ENCODE data around the gene LRRC8C.

Gene LRRC8C

DNA sequence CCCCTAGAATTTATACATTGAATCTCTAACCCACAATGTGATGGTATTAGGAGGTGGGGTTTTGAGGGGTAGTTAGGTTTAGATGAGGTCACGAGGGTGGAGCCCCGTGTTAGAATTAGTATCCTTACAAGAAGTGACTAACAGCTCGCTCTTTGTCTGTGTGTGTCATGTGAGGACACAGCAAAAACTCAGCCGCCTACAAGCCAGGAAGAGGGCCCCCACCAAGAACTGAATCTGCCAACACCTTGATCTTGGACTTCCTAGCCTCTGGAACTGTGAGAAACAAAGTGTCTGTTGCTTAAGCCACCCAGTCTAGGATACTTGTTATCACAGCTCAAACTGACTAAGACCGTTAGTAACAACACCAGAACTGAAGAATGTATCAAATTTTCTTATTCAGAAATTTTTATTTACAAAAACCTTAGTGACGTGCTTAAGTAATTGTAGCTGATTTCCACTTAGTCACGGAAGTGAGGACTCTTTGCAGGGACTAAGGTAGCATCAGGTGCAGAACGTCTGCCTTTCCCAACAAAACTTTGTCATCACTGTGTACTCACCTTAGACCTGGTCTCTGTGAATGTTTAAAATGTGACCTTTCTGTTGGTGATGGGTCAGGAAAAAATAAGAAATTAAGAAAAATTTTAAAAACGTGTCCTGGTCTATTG is 24.5 kb upstream of the LRRC8C start:
- Histone ChIP-seq H3K27ac (peak overlapping the region in 1 of 2 donors; percentile 46), H3K4me3 (no peak overlapping the region)
- TF ChIP-seq, protein P1, sequence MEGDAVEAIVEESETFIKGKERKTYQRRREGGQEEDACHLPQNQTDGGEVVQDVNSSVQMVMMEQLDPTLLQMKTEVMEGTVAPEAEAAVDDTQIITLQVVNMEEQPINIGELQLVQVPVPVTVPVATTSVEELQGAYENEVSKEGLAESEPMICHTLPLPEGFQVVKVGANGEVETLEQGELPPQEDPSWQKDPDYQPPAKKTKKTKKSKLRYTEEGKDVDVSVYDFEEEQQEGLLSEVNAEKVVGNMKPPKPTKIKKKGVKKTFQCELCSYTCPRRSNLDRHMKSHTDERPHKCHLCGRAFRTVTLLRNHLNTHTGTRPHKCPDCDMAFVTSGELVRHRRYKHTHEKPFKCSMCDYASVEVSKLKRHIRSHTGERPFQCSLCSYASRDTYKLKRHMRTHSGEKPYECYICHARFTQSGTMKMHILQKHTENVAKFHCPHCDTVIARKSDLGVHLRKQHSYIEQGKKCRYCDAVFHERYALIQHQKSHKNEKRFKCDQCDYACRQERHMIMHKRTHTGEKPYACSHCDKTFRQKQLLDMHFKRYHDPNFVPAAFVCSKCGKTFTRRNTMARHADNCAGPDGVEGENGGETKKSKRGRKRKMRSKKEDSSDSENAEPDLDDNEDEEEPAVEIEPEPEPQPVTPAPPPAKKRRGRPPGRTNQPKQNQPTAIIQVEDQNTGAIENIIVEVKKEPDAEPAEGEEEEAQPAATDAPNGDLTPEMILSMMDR (IDR thresholded peaks at IDR 0.05), result no peak
- no peak for DNase-seq (ENCODE audit: low spot score)

DNA sequence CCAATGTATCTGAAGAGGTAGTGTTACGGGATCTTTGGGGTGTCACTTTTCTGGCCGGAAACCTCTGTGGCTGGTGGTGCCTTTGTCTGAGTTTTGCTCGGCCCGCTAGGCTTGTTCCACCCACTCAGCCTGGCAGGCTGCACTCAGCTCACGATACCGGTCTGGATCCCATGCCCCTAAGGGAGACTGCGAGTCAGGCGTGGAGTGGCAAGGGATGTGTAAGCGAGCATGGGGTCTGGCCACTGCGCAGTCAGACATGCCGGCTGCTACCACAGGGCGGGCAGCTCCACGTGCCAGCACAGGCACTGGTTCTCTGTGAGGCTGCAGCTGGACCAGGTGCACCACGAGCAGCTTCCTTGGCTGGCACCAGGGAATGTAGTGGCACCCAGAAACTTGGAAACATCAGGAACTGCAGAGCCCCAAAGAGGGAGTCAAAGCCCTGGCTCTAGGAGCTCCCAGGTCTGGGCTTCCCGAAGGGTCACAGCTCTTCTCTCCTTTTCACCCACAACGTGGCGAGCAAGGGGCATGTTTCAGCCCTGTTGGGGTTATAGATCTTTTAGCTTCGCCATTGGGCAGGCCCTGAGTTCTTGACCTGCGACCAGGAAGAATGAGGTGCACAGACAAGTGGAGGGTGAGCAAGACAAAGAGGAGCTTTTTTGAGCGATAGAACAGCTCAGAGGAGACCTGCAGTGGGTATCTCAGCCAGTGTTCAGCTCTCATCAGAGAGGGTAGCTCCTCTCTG is 23.8 kb upstream of the LRRC8C start:
- no peak overlapping the region for H3K4me3 ChIP-seq
- no peak for DNase-seq (ENCODE audit: low spot score)
- no peak overlapping the region for H3K27ac ChIP-seq
- TF ChIP-seq, protein P1 (IDR thresholded peaks at IDR 0.05), result no peak

DNA sequence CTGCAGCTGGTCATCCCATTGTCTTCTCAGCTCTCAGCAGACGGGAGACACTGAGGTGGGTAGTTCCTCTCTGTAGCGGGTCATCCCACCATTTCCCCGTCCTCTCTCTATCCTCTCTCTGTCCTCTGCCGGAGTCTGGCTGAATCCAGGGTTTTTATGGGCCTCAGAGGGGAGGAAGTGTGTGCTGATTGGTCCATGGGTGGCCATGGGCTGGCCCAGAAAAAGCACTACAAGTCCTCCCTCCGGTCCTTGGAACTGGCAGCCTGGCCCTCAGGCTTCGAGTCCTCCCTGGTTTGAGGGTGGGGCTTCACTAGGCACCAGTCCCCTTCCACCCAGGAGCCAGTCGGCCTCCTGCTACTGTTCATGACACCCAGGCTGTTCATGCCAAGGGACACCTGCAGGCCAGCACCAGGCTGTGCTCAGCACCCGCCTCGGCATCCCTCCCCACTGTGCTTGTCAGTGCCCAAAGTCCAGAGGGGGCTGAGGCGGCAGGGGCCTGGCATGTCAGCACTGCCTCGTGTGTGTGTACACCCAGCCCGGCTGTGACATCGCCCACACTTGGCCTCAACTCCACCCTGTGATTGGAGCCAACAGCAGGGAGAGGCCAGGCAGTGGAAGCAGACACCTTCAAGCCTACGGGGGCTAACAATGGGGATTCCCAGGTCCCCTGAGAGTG is 23.0 kb upstream of the LRRC8C start:
- Histone ChIP-seq H3K27ac (no peak overlapping the region), H3K4me3 (no peak overlapping the region)
- no peak for DNase-seq (ENCODE audit: low spot score)
- TF ChIP-seq, protein P1 (IDR thresholded peaks at IDR 0.05), result no peak

DNA sequence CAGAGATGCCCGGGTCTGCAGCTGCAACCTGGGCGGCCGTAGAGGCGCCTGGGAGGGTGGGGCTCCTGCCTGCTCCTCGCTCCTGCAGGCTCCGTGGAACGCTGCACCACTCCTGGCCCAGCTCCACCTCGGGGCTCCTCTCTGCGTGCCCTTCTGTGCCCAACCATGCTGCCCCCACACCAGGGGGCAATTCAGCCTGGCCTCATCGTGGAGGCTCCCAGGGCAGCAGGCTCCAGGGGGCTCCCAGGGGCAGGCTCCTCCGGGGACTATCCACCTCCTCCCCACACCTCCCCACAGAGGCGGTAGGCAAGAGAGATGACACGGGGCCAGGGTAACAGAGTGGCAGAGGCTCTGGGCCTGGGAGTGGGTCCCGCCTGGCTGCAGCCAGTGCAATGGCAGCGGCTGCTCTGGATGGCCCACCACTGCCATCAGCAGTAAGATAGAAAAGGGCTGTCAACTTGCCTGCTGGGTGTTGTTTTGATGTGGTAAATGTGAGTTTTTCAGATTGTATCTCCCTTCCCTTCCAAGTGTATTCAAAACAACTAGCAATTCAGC is 22.4 kb upstream of the LRRC8C start:
- no peak for DNase-seq (ENCODE audit: low spot score)
- TF ChIP-seq, protein P1 (IDR thresholded peaks at IDR 0.05), result no peak
- Histone ChIP-seq H3K4me3 (no peak overlapping the region), H3K27ac (no peak overlapping the region)

DNA sequence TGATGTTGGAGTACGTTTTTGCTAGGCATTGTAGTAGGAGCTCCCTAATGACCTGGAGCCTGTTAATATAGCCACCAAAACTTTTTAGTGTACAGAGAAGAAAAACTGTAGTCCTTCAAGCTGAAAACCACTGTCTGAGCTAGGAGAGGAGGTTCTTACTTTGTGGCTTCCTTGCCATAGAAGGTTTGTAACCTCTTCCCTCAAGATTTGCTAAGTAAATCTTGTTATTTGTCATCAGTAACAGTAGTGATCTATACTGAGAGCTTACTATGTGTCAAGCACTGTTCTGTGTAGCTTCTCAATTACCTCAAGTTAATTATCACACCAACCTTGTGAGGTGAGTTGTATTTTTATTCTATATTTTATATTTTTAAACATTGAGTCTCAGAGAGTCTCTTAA is 21.2 kb upstream of the LRRC8C start:
- Histone ChIP-seq H3K4me3 (no peak overlapping the region), H3K27ac (no peak overlapping the region)
- TF ChIP-seq, protein P1 (IDR thresholded peaks at IDR 0.05), result no peak
- DNase-seq (ENCODE audit: low spot score), result no peak

DNA sequence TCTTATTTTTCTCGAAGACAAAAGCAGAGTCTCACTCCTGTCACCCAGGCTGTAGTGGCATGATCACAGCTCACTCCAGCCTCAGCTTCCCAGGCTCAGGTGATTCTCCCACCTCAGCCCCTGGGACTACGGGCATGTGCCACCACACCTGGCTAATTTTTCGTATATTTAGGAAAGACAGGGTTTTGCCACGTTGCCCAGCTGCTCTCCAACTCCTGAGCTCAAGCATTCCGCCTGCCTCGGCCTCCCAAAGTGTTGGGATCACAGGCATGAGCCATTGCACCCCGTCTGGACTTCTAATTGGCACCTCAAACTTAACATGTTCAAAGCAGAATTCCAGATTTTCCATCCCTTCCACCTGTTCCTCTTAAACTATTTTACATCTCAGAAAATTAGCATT is 19.0 kb upstream of the LRRC8C start:
- TF ChIP-seq, protein P1 (IDR thresholded peaks at IDR 0.05), result no peak
- Histone ChIP-seq H3K4me3 (no peak overlapping the region), H3K27ac (no peak overlapping the region)
- no peak for DNase-seq (ENCODE audit: low spot score)
